Right atrium auricular region (tissue), 2 donors: ENCODE data around the gene ATAT1. TPM values are rescaled to one million over a fixed set of nuclear protein-coding genes. Genes with fewer than 3 reads are reported as not detected.

Source experiments
- DNase-seq: peaks from one replicate; pipeline ENCODE4 v3.0.0-alpha.2; 2019; ENCODE audit warnings: low spot score
- H3K27ac ChIP-seq, 2 donors: fragments of 200-600 bp; sonication (generic); 1 replicate in 1 of 2; 2 replicates in 1 of 2; pipeline ENCODE4 v1.5.1; 2016 to 2019
- H3K27me3 ChIP-seq, 2 donors: fragments of 200-600 bp; sonication (generic); one replicate each; pipeline versions ENCODE4 v1.5.1 to v1.6.0; 2017 to 2019
- H3K36me3 ChIP-seq: fragments of 200-600 bp; sonication (generic); one replicate; pipeline ENCODE4 v1.5.1; 2016
- H3K4me1 ChIP-seq, 2 donors: fragments of 200-600 bp; sonication (generic); one replicate each; pipeline versions ENCODE4 v1.5.1 to v1.6.0; 2017 to 2019
- H3K4me3 ChIP-seq, 2 donors: fragments of 200-600 bp; sonication (generic); 1 replicate in 1 of 2; 2 replicates in 1 of 2; pipeline ENCODE4 v1.5.1; 2017 to 2019; ENCODE audit warnings: mild to moderate bottlenecking in 1 of 2, moderate library complexity in 1 of 2
- H3K9me3 ChIP-seq, 2 donors: fragments of 200-600 bp; sonication (generic); one replicate each; pipeline ENCODE4 v1.5.1; 2019
- total RNA-seq, 2 donors: library from RNA; depleted of rRNA; stranded (reverse); fragments of >200 nt; gene quantifications; one replicate each; pipeline ENCODE4 v1.1.0, GENCODE V29; 2016
- TF ChIP-seq, protein P1 (sequence below), 2 donors: fragments of 200-600 bp; sonication (generic); IDR thresholded peaks; one replicate each; pipeline ENCODE4 v1.5.1; 2019; ENCODE audit warnings: antibody characterized with exemption in 2 of 2

The ATAT1 gene
- total RNA-seq, 2 donors from 2014 or later = 1.6 to 1.8 TPM

- Histone ChIP-seq H3K27me3 (no peaks in the 10 kb centered on the region), H3K27ac (no peak overlapping the region), H3K4me3 (no peak overlapping the region), H3K36me3 (peaks cover 8% of the 10 kb centered on the region), H3K9me3 (no peaks in the 10 kb centered on the region), H3K4me1 (no peaks in the 10 kb centered on the region)
- DNase-seq = no peak
- TF ChIP-seq, protein P1, sequence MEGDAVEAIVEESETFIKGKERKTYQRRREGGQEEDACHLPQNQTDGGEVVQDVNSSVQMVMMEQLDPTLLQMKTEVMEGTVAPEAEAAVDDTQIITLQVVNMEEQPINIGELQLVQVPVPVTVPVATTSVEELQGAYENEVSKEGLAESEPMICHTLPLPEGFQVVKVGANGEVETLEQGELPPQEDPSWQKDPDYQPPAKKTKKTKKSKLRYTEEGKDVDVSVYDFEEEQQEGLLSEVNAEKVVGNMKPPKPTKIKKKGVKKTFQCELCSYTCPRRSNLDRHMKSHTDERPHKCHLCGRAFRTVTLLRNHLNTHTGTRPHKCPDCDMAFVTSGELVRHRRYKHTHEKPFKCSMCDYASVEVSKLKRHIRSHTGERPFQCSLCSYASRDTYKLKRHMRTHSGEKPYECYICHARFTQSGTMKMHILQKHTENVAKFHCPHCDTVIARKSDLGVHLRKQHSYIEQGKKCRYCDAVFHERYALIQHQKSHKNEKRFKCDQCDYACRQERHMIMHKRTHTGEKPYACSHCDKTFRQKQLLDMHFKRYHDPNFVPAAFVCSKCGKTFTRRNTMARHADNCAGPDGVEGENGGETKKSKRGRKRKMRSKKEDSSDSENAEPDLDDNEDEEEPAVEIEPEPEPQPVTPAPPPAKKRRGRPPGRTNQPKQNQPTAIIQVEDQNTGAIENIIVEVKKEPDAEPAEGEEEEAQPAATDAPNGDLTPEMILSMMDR (IDR thresholded peaks at IDR 0.05) = no peak
These were observed 13.8 kb downstream of the ATAT1 start for GRCh38 chr6:30640481-30640880.

GRCh38 chr6:30641048-30641447, 14.4 kb downstream of the ATAT1 start:
- TF ChIP-seq, protein P1 (IDR thresholded peaks at IDR 0.05) = no peak
- Histone ChIP-seq H3K4me3 (no peak overlapping the region), H3K9me3 (no peaks in the 10 kb centered on the region), H3K27me3 (no peaks in the 10 kb centered on the region), H3K27ac (no peak overlapping the region), H3K36me3 (peaks cover 8% of the 10 kb centered on the region), H3K4me1 (no peaks in the 10 kb centered on the region)
- no peak for DNase-seq

DNA sequence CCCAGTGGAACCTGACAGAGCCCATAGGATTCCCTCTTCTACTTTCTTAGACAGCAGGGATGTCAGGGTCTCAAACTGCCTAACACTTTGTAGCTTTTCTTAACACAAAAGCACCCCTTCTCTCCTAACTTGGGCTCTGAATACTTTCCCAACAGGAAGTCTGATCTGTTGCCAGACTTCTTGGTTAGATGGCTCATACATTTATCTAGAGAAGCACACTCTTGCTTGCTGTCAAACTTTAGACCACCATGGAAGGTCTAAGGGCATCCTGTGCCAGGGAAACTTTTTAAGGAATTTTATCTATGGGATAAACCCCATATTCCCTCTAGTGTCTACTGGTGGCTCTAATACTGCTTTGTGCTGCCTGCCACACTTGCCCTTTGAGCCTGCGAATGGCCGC, 17.0 kb downstream of the ATAT1 start:
- no peak for DNase-seq
- H3K4me1 ChIP-seq = peaks cover 0 to 16% of the 10 kb centered on the region in 2 donors
- H3K4me3 ChIP-seq = no peak overlapping the region
- TF ChIP-seq, protein P1 (IDR thresholded peaks at IDR 0.05) = no peak
- H3K36me3 ChIP-seq = peaks cover 8% of the 10 kb centered on the region
- no peaks in the 10 kb centered on the region for H3K9me3 ChIP-seq
- H3K27me3 ChIP-seq = no peaks in the 10 kb centered on the region
- H3K27ac ChIP-seq = no peak overlapping the region

- H3K27ac ChIP-seq = no peak overlapping the region
- peaks cover 0 to 19% of the 10 kb centered on the region in 2 donors for H3K4me1 ChIP-seq
- H3K4me3 ChIP-seq = no peak overlapping the region
- DNase-seq = no peak
- no peaks in the 10 kb centered on the region for H3K27me3 ChIP-seq
- TF ChIP-seq, protein P1 (IDR thresholded peaks at IDR 0.05) = no peak
- H3K9me3 ChIP-seq = no peaks in the 10 kb centered on the region
- H3K36me3 ChIP-seq = peaks cover 6% of the 10 kb centered on the region
These were observed 18.1 kb downstream of the ATAT1 start for GRCh38 chr6:30644769-30645168.

- TF ChIP-seq, protein P1 (IDR thresholded peaks at IDR 0.05) = no peak
- Histone ChIP-seq H3K27ac (no peak overlapping the region), H3K4me1 (peaks cover 0 to 19% of the 10 kb centered on the region in 2 donors), H3K9me3 (no peaks in the 10 kb centered on the region), H3K36me3 (peaks cover 3% of the 10 kb centered on the region), H3K27me3 (no peaks in the 10 kb centered on the region), H3K4me3 (no peak overlapping the region)
- no peak for DNase-seq
These were observed 19.3 kb downstream of the ATAT1 start for GRCh38 chr6:30645989-30646388.
